Activated effector memory CD4-positive, alpha-beta T cell treated with Interleukin-2 at 50 U/mL for 16 hours (primary cell): ENCODE results near the gene STARD13.
"Not testable (repeated sequence)": the region's sequence is repeated elsewhere in the genome, so short reads cannot be mapped to it uniquely, and the experiment has no call there.

Experiments
- DNase-seq: peaks from one replicate; pipeline ENCODE4 v3.0.0-alpha.2; 2020

The STARD13 gene

GRCh38 chr13:33191425-33192210 is 93.9 kb downstream of the STARD13 start:
- no peak for DNase-seq

GRCh38 chr13:33189470-33189869 is 96.1 kb downstream of the STARD13 start:
- no peak for DNase-seq

- DNase-seq = no peak
These were observed 97.3 kb downstream of the STARD13 start for GRCh38 chr13:33188093-33188882.

- no peak for DNase-seq
These were observed 98.7 kb downstream of the STARD13 start for GRCh38 chr13:33186861-33187291.

GRCh38 chr13:33185853-33186252 is 99.7 kb downstream of the STARD13 start:
- no peak for DNase-seq

- no peak for DNase-seq
These were observed 101.0 kb downstream of the STARD13 start for GRCh38 chr13:33184530-33184929.

GRCh38 chr13:33184112-33184490 is 101.5 kb downstream of the STARD13 start:
- no peak for DNase-seq

- no peak for DNase-seq
These were observed 102.0 kb downstream of the STARD13 start for GRCh38 chr13:33183431-33184111.

- DNase-seq = no peak
These were observed 102.8 kb downstream of the STARD13 start for GRCh38 chr13:33182729-33183128.

- no peak for DNase-seq
These were observed 104.3 kb downstream of the STARD13 start for GRCh38 chr13:33181264-33181663.

- no peak for DNase-seq
These were observed 105.3 kb downstream of the STARD13 start for GRCh38 chr13:33180122-33180804.

- DNase-seq = no peak
These were observed 106.1 kb downstream of the STARD13 start for GRCh38 chr13:33179463-33179862.

GRCh38 chr13:33178209-33178840 is 107.2 kb downstream of the STARD13 start:
- DNase-seq = no peak

GRCh38 chr13:33177340-33178208 is 108.0 kb downstream of the STARD13 start:
- not testable (repeated sequence) for DNase-seq

GRCh38 chr13:33176526-33176925 is 109.0 kb downstream of the STARD13 start:
- no peak for DNase-seq

- DNase-seq = no peak
These were observed 109.6 kb downstream of the STARD13 start for GRCh38 chr13:33175991-33176390.

GRCh38 chr13:33174931-33175330 is 110.6 kb downstream of the STARD13 start:
- no peak for DNase-seq

- no peak for DNase-seq
These were observed 111.1 kb downstream of the STARD13 start for GRCh38 chr13:33174491-33174890.

GRCh38 chr13:33172911-33173310 is 112.6 kb downstream of the STARD13 start:
- DNase-seq = no peak

GRCh38 chr13:33172400-33172799 is 113.2 kb downstream of the STARD13 start:
- no peak for DNase-seq

GRCh38 chr13:33169273-33169980 is 116.1 kb downstream of the STARD13 start:
- no peak for DNase-seq
